PC-9 (cell line): Measurements from ENCODE around the gene FMNL1.

Experiments
- EZH2 ChIP-seq: fragments of 200-600 bp; sonication (generic); IDR thresholded peaks from 2 replicates; pipeline ENCODE4 v1.8.0; 2017; ENCODE audit warnings: antibody characterized with exemption, low read depth
- TF ChIP-seq, protein P1 (sequence below): fragments of 200-600 bp; sonication (generic); conservative IDR thresholded peaks from 2 replicates; pipeline ENCODE4 v1.6.1; 2017; ENCODE audit warnings: mixed run types, antibody characterized with exemption, mild to moderate bottlenecking, moderate library complexity

DNA sequence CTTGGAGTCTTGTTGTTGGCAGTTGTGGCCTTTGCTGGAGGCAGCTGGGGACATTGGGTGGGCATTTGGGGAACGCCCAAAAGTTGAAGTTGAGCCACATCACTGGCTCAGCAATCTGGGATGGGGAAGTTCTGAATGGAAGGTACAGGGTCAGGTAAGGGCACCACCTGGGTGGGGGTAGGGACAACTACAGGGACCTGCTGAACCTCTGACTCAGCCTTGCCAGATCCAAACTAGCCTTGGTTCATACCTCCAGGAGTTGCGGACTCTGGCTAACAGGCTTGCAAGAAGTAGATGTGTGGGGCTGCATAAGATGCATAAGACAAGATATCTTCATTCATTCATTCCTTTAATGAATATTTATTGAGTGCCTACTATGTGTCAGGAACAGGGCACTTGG is 16.0 kb downstream of the FMNL1 start:
- TF ChIP-seq, protein P1, sequence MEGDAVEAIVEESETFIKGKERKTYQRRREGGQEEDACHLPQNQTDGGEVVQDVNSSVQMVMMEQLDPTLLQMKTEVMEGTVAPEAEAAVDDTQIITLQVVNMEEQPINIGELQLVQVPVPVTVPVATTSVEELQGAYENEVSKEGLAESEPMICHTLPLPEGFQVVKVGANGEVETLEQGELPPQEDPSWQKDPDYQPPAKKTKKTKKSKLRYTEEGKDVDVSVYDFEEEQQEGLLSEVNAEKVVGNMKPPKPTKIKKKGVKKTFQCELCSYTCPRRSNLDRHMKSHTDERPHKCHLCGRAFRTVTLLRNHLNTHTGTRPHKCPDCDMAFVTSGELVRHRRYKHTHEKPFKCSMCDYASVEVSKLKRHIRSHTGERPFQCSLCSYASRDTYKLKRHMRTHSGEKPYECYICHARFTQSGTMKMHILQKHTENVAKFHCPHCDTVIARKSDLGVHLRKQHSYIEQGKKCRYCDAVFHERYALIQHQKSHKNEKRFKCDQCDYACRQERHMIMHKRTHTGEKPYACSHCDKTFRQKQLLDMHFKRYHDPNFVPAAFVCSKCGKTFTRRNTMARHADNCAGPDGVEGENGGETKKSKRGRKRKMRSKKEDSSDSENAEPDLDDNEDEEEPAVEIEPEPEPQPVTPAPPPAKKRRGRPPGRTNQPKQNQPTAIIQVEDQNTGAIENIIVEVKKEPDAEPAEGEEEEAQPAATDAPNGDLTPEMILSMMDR, result no peak
- no peak for TF ChIP-seq EZH2
